K562 (cell line): ENCODE measurements around the gene ZNF782. TPM values are rescaled to one million over a fixed set of nuclear protein-coding genes. Genes with fewer than 3 reads are reported as not detected.

ENCODE experiments used
- ATAC-seq: fragments of 200-7000 bp; cut with Tn5 transposase; 3 replicates; pipeline ENCODE4 v1.9.1; 2020; ENCODE audit warnings: moderate library complexity
- BruUV-seq: library from RNA; stranded (reverse); fragments of 400-500 nt; replicated peaks from 2 replicates; lab custom pipeline; 2021; lab: Mats Ljungman, UMichigan
- CTCF ChIA-PET: fragments of 300-600 bp; formaldehyde crosslinking; extraction: SDS; loops from one replicate; lab custom pipeline; 2021; ENCODE audit warnings: low intra/inter-chr PET ratio; lab: Yijun Ruan, JAX
- POLR2A ChIA-PET: fragments of 300-600, 350-650 bp; sonication (Branson Sonifier 250); formaldehyde crosslinking; extraction: SDS; loops from one replicate; lab custom pipeline; 2021; ENCODE audit warnings: antibody characterized with exemption, inconsistent platforms; lab: Yijun Ruan, JAX
- DNase-seq, 4 experiments: peaks; one replicate each; pipeline versions ENCODE4 v3.0.0 to v3.0.0-alpha.2; 2011 to 2018; ENCODE audit warnings: low spot score in 3 of 4, mixed read lengths in 3 of 4; ENCODE audit errors: extremely low read depth in 1 of 4
- FAIRE-seq: peaks from 2 replicates; lab custom pipeline; 2011; peaks lifted over from hg19 to GRCh38; lab: Jason Lieb, UNC
- H2AFZ ChIP-seq: 2 replicates; pipeline ENCODE4 v1.6.0; 2011; ENCODE audit warnings: low read depth, low read length, control low read depth, inconsistent platforms
- H3K27ac ChIP-seq: fragments of 200-600 bp; 3 replicates; pipeline ENCODE4 v1.8.0; 2011; ENCODE audit warnings: low read depth, mild to moderate bottlenecking, control low read depth, inconsistent platforms, low read length, moderate library complexity, mixed read lengths; ENCODE audit errors: extremely low read depth
- H3K27me3 ChIP-seq, 2 experiments: fragments of 300-600 bp in 1 of 2; 2 replicates in 1 of 2; 3 replicates in 1 of 2; pipeline versions ENCODE4 v1.6.0 to v1.8.0; 2011; ENCODE audit warnings: inconsistent platforms in 2 of 2, low read length in 2 of 2, mild to moderate bottlenecking in 1 of 2, mixed read lengths in 1 of 2, moderate library complexity in 1 of 2; ENCODE audit not compliant: control insufficient read depth in 2 of 2, insufficient read depth in 2 of 2
- H3K36me3 ChIP-seq: fragments of 300-600 bp; 3 replicates; pipeline ENCODE4 v1.8.0; 2011; ENCODE audit warnings: mild to moderate bottlenecking, low read length, inconsistent platforms; ENCODE audit not compliant: control insufficient read depth, insufficient read depth
- H3K4me1 ChIP-seq, 2 experiments: fragments of 200-600 bp in 1 of 2; replicated peaks in 1 of 2; 2 replicates in 1 of 2; 3 replicates in 1 of 2; pipeline versions ENCODE4 v1.5.1 to v1.8.0; 2011; ENCODE audit warnings: inconsistent platforms in 2 of 2, low read length in 2 of 2, mild to moderate bottlenecking in 1 of 2, mixed read lengths in 1 of 2, moderate library complexity in 1 of 2; ENCODE audit not compliant: control insufficient read depth in 2 of 2, insufficient read depth in 2 of 2
- H3K4me2 ChIP-seq: 2 replicates; pipeline ENCODE4 v1.6.1; 2011; ENCODE audit warnings: low read length, control low read depth, inconsistent platforms, mixed read lengths; ENCODE audit not compliant: insufficient read depth
- H3K4me3 ChIP-seq: fragments of 200-600 bp; sonication (generic), shearing (Covaris generic); 2 replicates; pipeline ENCODE4 v1.5.1; 2016; ENCODE audit warnings: control low read depth, inconsistent platforms
- H3K79me2 ChIP-seq: fragments of 200-600 bp; 3 replicates; pipeline ENCODE4 v1.8.0; 2011; ENCODE audit warnings: low read length, inconsistent platforms; ENCODE audit not compliant: control insufficient read depth, insufficient read depth
- H3K9ac ChIP-seq, 2 experiments: 2 replicates each; pipeline versions ENCODE4 v1.6.0 to v1.6.1; 2011; ENCODE audit warnings: low read depth in 2 of 2, low read length in 2 of 2, control low read depth in 1 of 2, inconsistent platforms in 1 of 2, mild to moderate bottlenecking in 1 of 2, mixed read lengths in 1 of 2; ENCODE audit not compliant: insufficient read depth in 1 of 2
- H3K9me1 ChIP-seq: one replicate; pipeline ENCODE4 v1.6.0; 2011; ENCODE audit warnings: inconsistent platforms, mild to moderate bottlenecking, low read length, moderate library complexity; ENCODE audit not compliant: control insufficient read depth, insufficient read depth
- H3K9me3 ChIP-seq: replicated peaks from 2 replicates; pipeline ENCODE4 v1.5.1; 2011; ENCODE audit warnings: low read depth, low read length, inconsistent platforms; ENCODE audit not compliant: control insufficient read depth, insufficient read depth
- H4K20me1 ChIP-seq: replicated peaks from 2 replicates; pipeline ENCODE4 v1.6.1; 2011; ENCODE audit warnings: low read length, inconsistent platforms, mixed read lengths; ENCODE audit not compliant: control insufficient read depth, insufficient read depth
- CREM ChIP-seq: IDR thresholded peaks from 2 replicates; pipeline ENCODE4 v1.6.1; 2014; ENCODE audit warnings: antibody characterized with exemption, low read depth
- EWSR1 ChIP-seq: fragments of 450-650 bp; IDR thresholded peaks from 2 replicates; pipeline ENCODE4 v1.6.1; 2018; ENCODE audit warnings: borderline replicate concordance, mild to moderate bottlenecking, low read depth, moderate library complexity; ENCODE audit not compliant: partially characterized antibody
- PHF20 ChIP-seq: fragments of 450-650 bp; IDR thresholded peaks from 2 replicates; pipeline ENCODE4 v1.6.1; 2018; ENCODE audit not compliant: partially characterized antibody
- SMAD3 ChIP-seq: fragments of 450-650 bp; formaldehyde crosslinking; conservative IDR thresholded peaks from 2 replicates; pipeline ENCODE4 v1.4.0; 2020; ENCODE audit warnings: mild to moderate bottlenecking
- ZFPM2 ChIP-seq: fragments of 250-450 bp; sonication (Bioruptor Pico); IDR thresholded peaks from 2 replicates; pipeline ENCODE4 v1.5.1; 2022; ENCODE audit warnings: mild to moderate bottlenecking
- ZNF146 ChIP-seq: IDR thresholded peaks from one replicate; pipeline ENCODE4 v1.6.1; 2018; ENCODE audit warnings: missing compliant biosample characterization; ENCODE audit not compliant: unreplicated experiment
- ZNF324 ChIP-seq: fragments of 250-450 bp; sonication (Bioruptor Pico); IDR thresholded peaks from 2 replicates; pipeline ENCODE4 v1.4.0; 2020; ENCODE audit warnings: mild to moderate bottlenecking
- ZNF695 ChIP-seq: fragments of 450-650 bp; formaldehyde crosslinking; IDR thresholded peaks from 2 replicates; pipeline ENCODE4 v1.4.0; 2020; ENCODE audit warnings: mild to moderate bottlenecking, moderate library complexity
- WGBS: fragments of 100-300 bp; shearing (Covaris generic); methylation state at CpG from one replicate; pipeline ENCODE4 v1.1.6; 2016; ENCODE audit warnings: low coverage, mixed read lengths; ENCODE audit not compliant: insufficient coverage; ENCODE audit errors: missing lambda C conversion rate; 5-methylcytosine and 5-hydroxymethylcytosine counted together
- in situ Hi-C: fragments of 300-500 bp; cut with MboI; formaldehyde crosslinking; loops from 4 replicates; pipeline ENCODE4 v1.15.0; 2018; ENCODE audit warnings: inconsistent platforms, mixed read lengths
- intact Hi-C: fragments of 100-400 bp; cut with micrococcal nuclease; formaldehyde crosslinking; loops from 2 replicates; pipeline ENCODE4 v1.14.2; 2022
- polyA plus RNA-seq, 8 experiments: library from polyadenylated mRNA; depleted of rRNA in 4 of 8; stranded (reverse) in 5 of 8; unstranded in 3 of 8; fragments of >200 nt; fragmentation: Nextera tagmentation in 2 of 8; fragmentation: Illumina TruSeq in 1 of 8; extraction: Ambion mirVana in 2 of 8; extraction: Trizol in 1 of 8; gene quantifications; 2 replicates each; pipeline versions ENCODE4 v1.2.1 to v1.2.3, GENCODE V29; 2011 to 2014; ENCODE audit warnings: inconsistent platforms in 1 of 8, missing spikeins in 1 of 8
- total RNA-seq, 7 experiments: library from RNA; depleted of rRNA in 6 of 7; stranded (reverse); fragments of >200 nt in 6 of 7; fragmentation: Illumina TruSeq in 2 of 7; extraction: Trizol in 2 of 7; gene quantifications; 2 replicates each; pipeline versions ENCODE4 v1.2.1 to v1.2.3, GENCODE V29; 2011 to 2021; ENCODE audit warnings: low replicate concordance in 1 of 7

Gene ZNF782
- total and polyA plus RNA-seq, 9 of the 15 experiments (the other 6 are each of a cell fraction or from before 2014, with no cell fraction given) = 0.38 to 8.8 (median 4.5) TPM

DNA sequence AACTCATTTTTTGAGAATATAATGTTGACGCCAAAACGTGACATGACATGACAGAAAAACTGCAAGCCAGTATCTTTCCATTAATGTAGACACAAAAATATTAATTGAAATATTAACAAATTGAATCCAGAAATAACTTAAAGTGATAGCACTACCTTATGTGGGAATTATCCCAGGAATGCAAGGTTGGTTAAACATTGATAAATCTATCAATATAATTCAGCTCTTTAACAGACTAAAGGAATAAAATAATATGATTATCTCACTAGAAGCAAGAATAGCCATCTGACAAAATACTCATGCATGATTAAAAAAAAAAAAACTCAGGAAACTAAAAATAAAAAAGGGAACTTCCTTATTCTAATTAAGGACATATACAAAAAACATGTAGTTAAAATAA, 83.2 kb downstream of the ZNF782 start:
- CTCF ChIA-PET = no interaction called here
- no peak for FAIRE-seq
- TF ChIP-seq ZFPM2 (CRISPR knock-in tag) (no peak), ZNF324 (peak; percentile 94), PHF20 (no peak), CREM (no peak), ZNF695 (no peak)

DNA sequence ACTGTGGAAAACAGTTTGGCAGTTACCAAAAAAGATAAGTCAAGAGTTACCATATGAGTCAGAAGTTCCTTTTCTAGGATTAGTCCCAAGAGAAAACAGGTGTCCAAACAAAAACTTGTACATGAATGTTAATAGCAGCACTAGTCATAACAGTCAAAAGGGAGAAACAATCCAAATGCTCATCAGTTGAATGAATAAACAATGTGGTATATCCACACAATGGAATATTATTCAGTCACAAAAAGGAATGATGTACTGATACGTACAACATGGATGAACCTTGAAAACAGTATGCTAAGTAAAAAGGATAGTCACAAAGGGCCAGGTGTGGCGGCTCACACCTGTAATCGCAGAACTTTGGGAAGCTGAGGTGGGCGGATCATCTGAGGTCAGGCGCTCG, 84.3 kb downstream of the ZNF782 start:
- Histone ChIP-seq H2AFZ (no peak overlapping the region), H3K79me2 (0 out of 3 replicates have a peak, but pooled peaks cover 5% of the 10 kb centered on the region), H3K4me1 (no peaks in the 10 kb centered on the region), H3K4me2 (no peak overlapping the region), H3K27ac (no peak overlapping the region), H4K20me1 (no peaks in the 10 kb centered on the region), H3K9me1 (no peaks in the 10 kb centered on the region), H3K36me3 (peaks cover 79% of the 10 kb centered on the region), H3K9me3 (peaks cover 27% of the 10 kb centered on the region), H3K27me3 (no peaks in the 10 kb centered on the region), H3K9ac (no peak overlapping the region), H3K4me3 (no peak overlapping the region)
- ChIA-PET POLR2A (no interaction called here), CTCF (no interaction called here)
- ATAC-seq (no peak), FAIRE-seq (no peak), DNase-seq (no peak)
- 97% methylated on average over 2 of the region's 6 CpGs for WGBS
- intact Hi-C loops (no loop called here), in situ Hi-C loops (no loop called here)
- TF ChIP-seq EWSR1 (no peak), ZNF146 (peak; percentile 29), SMAD3 (no peak)
- no TSS peak for BruUV-seq

More for the DNA sequence above, 83.2 kb downstream of the ZNF782 start:
- H3K79me2 ChIP-seq = 0 out of 3 replicates have a peak, but pooled peaks cover 5% of the 10 kb centered on the region
- intact Hi-C loops (no loop called here), in situ Hi-C loops (no loop called here)
- peaks cover 27% of the 10 kb centered on the region for H3K9me3 ChIP-seq
- no peaks in the 10 kb centered on the region for H3K9me1 ChIP-seq
- no peaks in the 10 kb centered on the region for H3K4me1 ChIP-seq
- H2AFZ ChIP-seq = no peak overlapping the region
- no peak overlapping the region for H3K9ac ChIP-seq
- 96% methylated on average over 2 of the region's 2 CpGs for WGBS
- no peaks in the 10 kb centered on the region for H4K20me1 ChIP-seq
- ATAC-seq (no peak), DNase-seq (no peak)
- H3K27me3 ChIP-seq = no peaks in the 10 kb centered on the region
- peaks cover 81% of the 10 kb centered on the region for H3K36me3 ChIP-seq
- H3K4me3 ChIP-seq = no peak overlapping the region
- no peak overlapping the region for H3K4me2 ChIP-seq
- BruUV-seq = no TSS peak
- POLR2A ChIA-PET = interaction anchor here (0.6 kb wide), 1 partner anchor 1384 kb away, joined by 3 read pairs; no protein-coding TSS in a partner anchor
- H3K27ac ChIP-seq = no peak overlapping the region

Other genes with a start within 250 kb of the ZNF782 start
- gene CDC14B, start 234.7 kb downstream of the ZNF782 start, total RNA-seq (2014; rRNA removed) = 2.2 and 2.4 TPM in 2 replicates
- 6.0 and 6.4 TPM in 2 replicates for gene CDC14B, start 234.7 kb downstream of the ZNF782 start, total RNA-seq (2014; rRNA removed; fragmentation: Illumina TruSeq; extraction: Trizol)
- 3.3 and 3.4 TPM in 2 replicates for gene CDC14B, start 234.7 kb downstream of the ZNF782 start, total RNA-seq (2015; rRNA removed; fragmentation: Illumina TruSeq; extraction: Trizol)
- gene CDC14B, start 234.7 kb downstream of the ZNF782 start, total RNA-seq (2021) = 5.8 and 6.4 TPM in 2 replicates
- 4.3 and 4.5 TPM in 2 replicates for gene CDC14B, start 234.7 kb downstream of the ZNF782 start, polyA plus RNA-seq (2011; rRNA removed)
- 4.7 and 5.6 TPM in 2 replicates for gene CDC14B, start 234.7 kb downstream of the ZNF782 start, polyA plus RNA-seq (2014; fragmentation: Illumina TruSeq; extraction: Trizol)
- 1 to 10 TPM; 1.4 to 1.5 TPM for gene CDC14B, start 234.7 kb downstream of the ZNF782 start, polyA plus RNA-seq (2014; fragmentation: Nextera tagmentation; extraction: Ambion mirVana)
- 3.8 and 5.2 TPM in 2 replicates for gene CDC14B, start 234.7 kb downstream of the ZNF782 start, polyA plus RNA-seq (2014; rRNA removed)
- 10.6 and 12.0 TPM in 2 replicates for gene PRXL2C, start 199.2 kb downstream of the ZNF782 start, total RNA-seq (2014; rRNA removed)
- 14.6 and 14.7 TPM in 2 replicates for gene PRXL2C, start 199.2 kb downstream of the ZNF782 start, total RNA-seq (2014; rRNA removed; fragmentation: Illumina TruSeq; extraction: Trizol)
- gene PRXL2C, start 199.2 kb downstream of the ZNF782 start, total RNA-seq (2015; rRNA removed; fragmentation: Illumina TruSeq; extraction: Trizol) = 14.1 and 15.3 TPM in 2 replicates
- gene PRXL2C, start 199.2 kb downstream of the ZNF782 start, total RNA-seq (2021) = 13.4 and 15.2 TPM in 2 replicates
- gene PRXL2C, start 199.2 kb downstream of the ZNF782 start, polyA plus RNA-seq (2011; rRNA removed) = 9.9 and 13.6 TPM in 2 replicates
- 9.0 and 9.3 TPM in 2 replicates for gene PRXL2C, start 199.2 kb downstream of the ZNF782 start, polyA plus RNA-seq (2014; fragmentation: Illumina TruSeq; extraction: Trizol)
- gene PRXL2C, start 199.2 kb downstream of the ZNF782 start, polyA plus RNA-seq (2014; fragmentation: Nextera tagmentation; extraction: Ambion mirVana) = 1 to 10 TPM; 3.6 to 3.7 TPM
- gene PRXL2C, start 199.2 kb downstream of the ZNF782 start, polyA plus RNA-seq (2014; rRNA removed) = 8.1 and 8.9 TPM in 2 replicates
- gene ZNF510, start 76.4 kb downstream of the ZNF782 start, total RNA-seq (2014; rRNA removed) = 8.3 and 8.7 TPM in 2 replicates
- gene ZNF510, start 76.4 kb downstream of the ZNF782 start, total RNA-seq (2014; rRNA removed; fragmentation: Illumina TruSeq; extraction: Trizol) = 17.0 and 20.5 TPM in 2 replicates
- 11.6 and 12.7 TPM in 2 replicates for gene ZNF510, start 76.4 kb downstream of the ZNF782 start, total RNA-seq (2015; rRNA removed; fragmentation: Illumina TruSeq; extraction: Trizol)
- 7.6 and 11.4 TPM in 2 replicates for gene ZNF510, start 76.4 kb downstream of the ZNF782 start, total RNA-seq (2021)
- 12.9 and 16.1 TPM in 2 replicates for gene ZNF510, start 76.4 kb downstream of the ZNF782 start, polyA plus RNA-seq (2011; rRNA removed)
- gene ZNF510, start 76.4 kb downstream of the ZNF782 start, polyA plus RNA-seq (2014; fragmentation: Illumina TruSeq; extraction: Trizol) = 11.2 and 12.1 TPM in 2 replicates
- gene ZNF510, start 76.4 kb downstream of the ZNF782 start, polyA plus RNA-seq (2014; fragmentation: Nextera tagmentation; extraction: Ambion mirVana) = 1 to 10 TPM; 5.3 to 5.5 TPM
- gene ZNF510, start 76.4 kb downstream of the ZNF782 start, polyA plus RNA-seq (2014; rRNA removed) = 7.4 and 9.8 TPM in 2 replicates
- gene NUTM2G, start 74.3 kb upstream of the ZNF782 start, total RNA-seq (2014; rRNA removed) = not detected in 2 replicates
- not detected in 2 replicates for gene NUTM2G, start 74.3 kb upstream of the ZNF782 start, total RNA-seq (2014; rRNA removed; fragmentation: Illumina TruSeq; extraction: Trizol)
- not detected in 2 replicates for gene NUTM2G, start 74.3 kb upstream of the ZNF782 start, total RNA-seq (2015; rRNA removed; fragmentation: Illumina TruSeq; extraction: Trizol)
- gene NUTM2G, start 74.3 kb upstream of the ZNF782 start, total RNA-seq (2021) = not detected in 2 replicates
- not detected in 2 replicates for gene NUTM2G, start 74.3 kb upstream of the ZNF782 start, polyA plus RNA-seq (2011; rRNA removed)
- gene NUTM2G, start 74.3 kb upstream of the ZNF782 start, polyA plus RNA-seq (2014; fragmentation: Illumina TruSeq; extraction: Trizol) = not detected in 2 replicates
- gene NUTM2G, start 74.3 kb upstream of the ZNF782 start, polyA plus RNA-seq (2014; fragmentation: Nextera tagmentation; extraction: Ambion mirVana) = under 1 TPM; 0.03 TPM
- gene NUTM2G, start 74.3 kb upstream of the ZNF782 start, polyA plus RNA-seq (2014; rRNA removed) = not detected in 2 replicates
- 0.04 TPM in 1 of 2 replicates, not detected in the other for gene CTSV, start 184.6 kb upstream of the ZNF782 start, total RNA-seq (2014; rRNA removed)
- 0.18 TPM in 1 of 2 replicates, not detected in the other for gene CTSV, start 184.6 kb upstream of the ZNF782 start, total RNA-seq (2014; rRNA removed; fragmentation: Illumina TruSeq; extraction: Trizol)
- gene CTSV, start 184.6 kb upstream of the ZNF782 start, total RNA-seq (2015; rRNA removed; fragmentation: Illumina TruSeq; extraction: Trizol) = 0.11 and 0.14 TPM in 2 replicates
- not detected in 2 replicates for gene CTSV, start 184.6 kb upstream of the ZNF782 start, total RNA-seq (2021)
- 0.06 and 0.11 TPM in 2 replicates for gene CTSV, start 184.6 kb upstream of the ZNF782 start, polyA plus RNA-seq (2011; rRNA removed)
- gene CTSV, start 184.6 kb upstream of the ZNF782 start, polyA plus RNA-seq (2014; fragmentation: Illumina TruSeq; extraction: Trizol) = 0.12 TPM in 1 of 2 replicates, not detected in the other
- under 1 TPM; 0.35 to 0.39 TPM for gene CTSV, start 184.6 kb upstream of the ZNF782 start, polyA plus RNA-seq (2014; fragmentation: Nextera tagmentation; extraction: Ambion mirVana)
- gene CTSV, start 184.6 kb upstream of the ZNF782 start, polyA plus RNA-seq (2014; rRNA removed) = 0.12 TPM in 1 of 2 replicates, not detected in the other